GM18508 (cell line): ENCODE data around the gene TMTC4.
"Not testable (repeated sequence)": the region's sequence is repeated elsewhere in the genome, so short reads cannot be mapped to it uniquely, and the experiment has no call there.

Experiments used
- ATAC-seq: cut with Tn5 transposase; IDR thresholded peaks from one replicate; pipeline ENCODE4 v1.9.1; 2021; ENCODE audit warnings: moderate number of reproducible peaks; ENCODE audit not compliant: insufficient read depth, unreplicated experiment

Gene TMTC4

GRCh38 chr13:100633461-100633860, 41.1 kb downstream of the TMTC4 start:
- ATAC-seq = no peak

GRCh38 chr13:100630555-100630954, 44.0 kb downstream of the TMTC4 start:
- ATAC-seq = no peak

GRCh38 chr13:100627120-100627519, 47.5 kb downstream of the TMTC4 start:
- no peak for ATAC-seq

- ATAC-seq = no peak
These were observed 49.1 kb downstream of the TMTC4 start for GRCh38 chr13:100625447-100625846.

GRCh38 chr13:100620792-100621191, 53.8 kb downstream of the TMTC4 start:
- ATAC-seq = no peak

GRCh38 chr13:100619940-100620339, 54.7 kb downstream of the TMTC4 start:
- ATAC-seq = no peak

GRCh38 chr13:100618897-100619296, 55.7 kb downstream of the TMTC4 start:
- ATAC-seq = not testable (repeated sequence)

- no peak for ATAC-seq
These were observed 61.6 kb downstream of the TMTC4 start for GRCh38 chr13:100613031-100613430.

GRCh38 chr13:100611678-100612492, 62.7 kb downstream of the TMTC4 start:
- no peak for ATAC-seq

GRCh38 chr13:100610391-100611347, 63.9 kb downstream of the TMTC4 start:
- ATAC-seq = no peak

- ATAC-seq = peak; percentile 88
These were observed 65.7 kb downstream of the TMTC4 start for GRCh38 chr13:100608906-100609305.

GRCh38 chr13:100608489-100608888, 66.1 kb downstream of the TMTC4 start:
- ATAC-seq = no peak

- no peak for ATAC-seq
These were observed 69.5 kb downstream of the TMTC4 start for GRCh38 chr13:100604918-100605710.

GRCh38 chr13:100602493-100603111, 72.0 kb downstream of the TMTC4 start:
- ATAC-seq = no peak

GRCh38 chr13:100601716-100602115, 72.9 kb downstream of the TMTC4 start:
- no peak for ATAC-seq

GRCh38 chr13:100600915-100601314, 73.7 kb downstream of the TMTC4 start:
- ATAC-seq = no peak

GRCh38 chr13:100600461-100600860, 74.1 kb downstream of the TMTC4 start:
- no peak for ATAC-seq

- no peak for ATAC-seq
These were observed 77.3 kb downstream of the TMTC4 start for GRCh38 chr13:100597253-100597652.

GRCh38 chr13:100596516-100596915, 78.1 kb downstream of the TMTC4 start:
- ATAC-seq = no peak

GRCh38 chr13:100594731-100595130, 79.9 kb downstream of the TMTC4 start:
- no peak for ATAC-seq
